Activated T-cell treated with anti-CD3 and anti-CD28 coated beads, Interleukin-2, amount 50 U/mL, for 4 hours (primary cell): ENCODE measurements around the gene GALNT7. TPM values are rescaled to one million over a fixed set of nuclear protein-coding genes. Genes with fewer than 3 reads are reported as not detected.

Experiments
- ATAC-seq, 2 donors: fragments of 200-7000 bp; cut with Tn5 transposase; one replicate each; pipeline ENCODE4 v1.10.0; 2021
- DNase-seq: peaks from one replicate; pipeline ENCODE4 v3.0.0-alpha.2; 2020
- H3K27me3 Mint-ChIP-seq: one replicate; pipeline ENCODE4 v1.8.0; 2021; ENCODE audit warnings: low read depth, mixed read lengths
- H3K36me3 Mint-ChIP-seq: one replicate; pipeline ENCODE4 v1.8.0; 2022; ENCODE audit warnings: mixed read lengths; ENCODE audit not compliant: insufficient read depth
- H3K4me1 Mint-ChIP-seq: one replicate; pipeline ENCODE4 v1.8.0; 2021; ENCODE audit warnings: low read depth, mixed read lengths
- H3K4me3 Mint-ChIP-seq: one replicate; pipeline ENCODE4 v1.8.0; 2021; ENCODE audit warnings: mild to moderate bottlenecking, moderate library complexity, mixed read lengths
- H3K9me3 Mint-ChIP-seq: one replicate; pipeline ENCODE4 v1.8.0; 2021; ENCODE audit warnings: mixed read lengths
- total RNA-seq, 3 donors: library from RNA; stranded (reverse); gene quantifications; one replicate each; pipeline ENCODE4 v1.2.1, GENCODE V29; 2021

Gene GALNT7
- total RNA-seq, 3 donors from 2014 or later = 10.0 to 10.3 (median 10.2) TPM

GRCh38 chr4:173345648-173346047 lies 177.0 kb downstream of the GALNT7 start:
- H3K36me3 Mint-ChIP-seq = no peaks in the 10 kb centered on the region
- DNase-seq (no peak), ATAC-seq (no peak)
- H3K4me1 Mint-ChIP-seq = no peaks in the 10 kb centered on the region
- H3K9me3 Mint-ChIP-seq = no peaks in the 10 kb centered on the region
- H3K27me3 Mint-ChIP-seq = no peaks in the 10 kb centered on the region
- H3K4me3 Mint-ChIP-seq = no peak overlapping the region

- no peaks in the 10 kb centered on the region for H3K36me3 Mint-ChIP-seq
- ATAC-seq = no peak
- no peak overlapping the region for H3K4me3 Mint-ChIP-seq
- no peak for DNase-seq
- no peaks in the 10 kb centered on the region for H3K27me3 Mint-ChIP-seq
- no peaks in the 10 kb centered on the region for H3K4me1 Mint-ChIP-seq
- no peaks in the 10 kb centered on the region for H3K9me3 Mint-ChIP-seq
Observed at GRCh38 chr4:173346074-173346473, 177.5 kb downstream of the GALNT7 start.

DNA sequence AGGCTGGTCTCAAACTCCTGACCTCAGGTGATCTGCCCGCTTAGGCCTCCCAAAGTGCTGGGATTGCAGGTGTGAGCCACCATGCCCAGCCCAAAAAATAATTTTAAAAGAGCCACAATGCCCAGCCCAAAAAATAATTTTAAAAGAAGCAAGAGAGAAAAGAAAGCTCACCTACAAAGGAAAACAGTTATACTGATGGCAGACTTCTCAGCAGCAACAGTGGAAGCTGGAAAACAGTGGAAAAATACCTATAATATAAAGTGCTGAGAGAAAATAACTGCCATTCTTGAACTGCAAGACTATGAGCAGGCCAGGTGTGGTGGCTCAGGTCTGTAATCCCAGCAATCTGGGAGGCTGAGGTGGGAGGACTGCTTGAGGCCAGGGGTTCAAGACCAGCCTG lies 178.9 kb downstream of the GALNT7 start:
- no peaks in the 10 kb centered on the region for H3K9me3 Mint-ChIP-seq

DNA sequence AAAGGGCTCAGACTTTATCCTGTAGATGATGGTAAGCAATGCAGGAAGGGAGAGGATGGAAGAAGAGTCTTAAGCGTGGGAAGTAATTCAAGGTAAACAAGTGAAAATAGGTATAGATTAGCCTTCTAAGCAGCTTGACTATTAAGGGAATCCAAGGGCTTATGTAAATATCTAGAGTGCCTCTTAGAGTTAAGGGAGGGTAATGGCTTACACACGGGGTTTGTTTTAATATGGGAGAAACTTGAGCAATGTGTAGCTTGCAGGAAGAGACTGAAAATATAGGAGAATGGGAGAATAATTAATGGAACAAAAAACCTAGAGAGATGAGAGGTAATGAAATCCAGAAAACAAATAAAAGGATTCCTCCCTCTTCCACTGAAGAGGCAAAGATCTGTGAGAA lies 189.3 kb downstream of the GALNT7 start:
- Mint-ChIP-seq H3K4me3 (no peak overlapping the region), H3K4me1 (no peaks in the 10 kb centered on the region), H3K27me3 (peaks cover 6% of the 10 kb centered on the region), H3K9me3 (no peaks in the 10 kb centered on the region), H3K36me3 (no peaks in the 10 kb centered on the region)
- DNase-seq (no peak), ATAC-seq (no peak)

More for the DNA sequence above, 178.9 kb downstream of the GALNT7 start:
- no peak for ATAC-seq
- H3K36me3 Mint-ChIP-seq = no peaks in the 10 kb centered on the region
- no peak overlapping the region for H3K4me3 Mint-ChIP-seq
- no peaks in the 10 kb centered on the region for H3K27me3 Mint-ChIP-seq
- DNase-seq = no peak
- no peaks in the 10 kb centered on the region for H3K4me1 Mint-ChIP-seq

GRCh38 chr4:173360587-173361221 lies 192.1 kb downstream of the GALNT7 start:
- no peak for DNase-seq
- Mint-ChIP-seq H3K4me1 (peaks cover 6% of the 10 kb centered on the region), H3K27me3 (peaks cover 2% of the 10 kb centered on the region), H3K36me3 (no peaks in the 10 kb centered on the region), H3K4me3 (no peak overlapping the region), H3K9me3 (no peaks in the 10 kb centered on the region)
- ATAC-seq = no peak

DNA sequence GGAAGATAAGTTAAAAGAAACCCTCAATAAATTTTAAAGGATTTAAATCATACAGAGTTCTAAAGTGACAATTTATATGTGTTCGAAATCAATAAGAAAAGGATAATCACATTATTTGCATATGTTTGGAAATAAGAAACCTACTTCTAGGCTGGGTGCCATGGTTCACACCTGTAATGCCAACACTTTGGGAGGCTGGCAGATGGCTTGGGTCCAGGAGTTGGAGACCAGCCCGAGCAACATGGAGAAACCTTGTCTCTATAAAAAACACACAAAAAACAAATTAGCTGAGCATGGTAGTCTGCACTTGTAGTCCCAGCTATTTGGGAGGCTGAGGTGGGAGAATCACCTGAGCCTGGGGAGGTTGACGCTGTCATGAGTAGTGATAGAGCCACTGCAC lies 194.1 kb downstream of the GALNT7 start:
- ATAC-seq = no peak
- no peaks in the 10 kb centered on the region for H3K9me3 Mint-ChIP-seq
- peaks cover 16% of the 10 kb centered on the region for H3K4me1 Mint-ChIP-seq
- H3K36me3 Mint-ChIP-seq = no peaks in the 10 kb centered on the region
- H3K27me3 Mint-ChIP-seq = peaks cover 2% of the 10 kb centered on the region
- DNase-seq = no peak
- H3K4me3 Mint-ChIP-seq = no peak overlapping the region

DNA sequence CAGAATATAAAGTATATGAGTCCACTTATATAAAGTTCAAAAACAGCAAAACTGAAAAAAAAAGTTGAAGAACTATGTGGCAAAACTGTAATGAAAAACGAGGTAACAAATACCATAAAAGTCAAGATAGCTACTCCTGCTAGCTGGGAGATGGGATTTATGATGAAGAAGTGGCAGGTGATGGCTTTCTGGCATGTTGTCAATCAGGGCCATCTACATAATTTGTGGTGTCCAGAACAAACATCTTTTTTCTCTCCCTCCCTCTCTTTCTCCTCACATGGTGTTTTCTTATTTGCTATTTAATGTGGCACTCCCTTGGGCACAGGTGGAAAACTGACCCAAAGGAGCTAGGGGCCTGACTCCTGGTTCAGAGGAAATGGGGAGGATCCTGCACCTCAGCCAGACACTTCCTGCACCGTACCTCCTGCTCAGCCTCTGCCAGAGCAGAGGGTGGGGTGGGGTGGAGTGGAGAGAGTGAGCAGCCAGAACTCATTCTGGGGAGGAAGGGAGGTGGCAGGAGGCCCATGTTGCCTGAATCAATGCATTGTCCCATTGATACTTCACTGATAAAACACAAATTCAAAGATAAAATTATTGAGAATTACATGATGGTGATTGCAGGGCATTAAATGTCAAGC lies 196.9 kb downstream of the GALNT7 start:
- no peak overlapping the region for H3K4me3 Mint-ChIP-seq
- ATAC-seq (no peak), DNase-seq (no peak)
- no peaks in the 10 kb centered on the region for H3K9me3 Mint-ChIP-seq
- no peaks in the 10 kb centered on the region for H3K27me3 Mint-ChIP-seq
- no peaks in the 10 kb centered on the region for H3K36me3 Mint-ChIP-seq
- H3K4me1 Mint-ChIP-seq = peaks cover 28% of the 10 kb centered on the region

DNA sequence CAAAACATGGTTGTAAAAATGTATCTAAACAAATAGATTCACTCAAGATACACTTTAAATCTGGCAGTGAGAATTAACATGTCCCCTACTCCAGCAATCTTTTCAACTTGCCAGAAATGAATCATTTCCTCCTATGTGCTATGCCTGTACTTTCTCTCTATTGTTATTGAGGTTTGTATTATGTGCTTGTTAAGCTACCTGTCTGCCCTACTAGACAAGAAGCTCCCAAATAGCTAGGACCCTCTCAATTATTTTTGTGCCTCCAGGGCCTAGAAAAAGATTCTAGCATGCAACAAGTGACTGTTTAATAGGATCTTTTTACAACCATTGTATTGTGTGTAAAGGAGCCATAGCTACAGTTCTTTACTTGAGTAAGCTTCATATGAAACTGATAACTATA lies 198.7 kb downstream of the GALNT7 start:
- ATAC-seq = no peak
- Mint-ChIP-seq H3K9me3 (no peaks in the 10 kb centered on the region), H3K27me3 (peaks cover 3% of the 10 kb centered on the region), H3K4me3 (no peak overlapping the region), H3K36me3 (no peaks in the 10 kb centered on the region), H3K4me1 (peaks cover 32% of the 10 kb centered on the region)
- DNase-seq = no peak

GRCh38 chr4:173367946-173368345 lies 199.3 kb downstream of the GALNT7 start:
- ATAC-seq = no peak
- H3K9me3 Mint-ChIP-seq = no peaks in the 10 kb centered on the region
- no peak overlapping the region for H3K4me3 Mint-ChIP-seq
- peaks cover 36% of the 10 kb centered on the region for H3K4me1 Mint-ChIP-seq
- H3K27me3 Mint-ChIP-seq = peaks cover 7% of the 10 kb centered on the region
- DNase-seq = no peak
- H3K36me3 Mint-ChIP-seq = no peaks in the 10 kb centered on the region

DNA sequence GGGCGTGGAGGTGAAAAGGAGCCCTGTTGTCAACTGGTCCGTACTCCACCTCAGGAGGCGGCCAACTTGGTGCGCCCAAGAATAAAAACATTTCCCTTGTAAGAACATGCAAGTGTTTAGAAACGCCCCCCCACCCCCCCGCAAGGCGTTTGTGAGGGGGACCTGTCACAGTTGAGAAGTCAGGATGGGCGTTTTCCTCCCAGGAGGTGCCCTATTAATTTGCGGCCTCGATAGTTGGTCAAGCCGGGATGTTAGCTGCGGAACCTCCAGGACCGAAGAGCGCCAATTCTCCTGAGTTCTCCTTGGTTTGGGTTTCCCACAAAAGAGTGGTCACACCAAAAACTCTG lies 201.5 kb downstream of the GALNT7 start:
- Mint-ChIP-seq H3K36me3 (no peaks in the 10 kb centered on the region), H3K27me3 (peaks cover 12% of the 10 kb centered on the region), H3K4me3 (peak overlapping the region; percentile 99), H3K4me1 (peaks cover 41% of the 10 kb centered on the region), H3K9me3 (no peaks in the 10 kb centered on the region)
- DNase-seq (peak; percentile 51), ATAC-seq (peak; percentile 10 to 18)

- DNase-seq (peak; percentile 96), ATAC-seq (peak; percentile 90 to 91)
- Mint-ChIP-seq H3K4me3 (peak within 1 kb of the TSS; percentile 99), H3K9me3 (no peaks in the 10 kb centered on the region), H3K27me3 (peaks cover 12% of the 10 kb centered on the region), H3K36me3 (no peaks in the 10 kb centered on the region), H3K4me1 (peaks cover 35% of the 10 kb centered on the region)
Observed at GRCh38 chr4:173370477-173371291, 202.1 kb downstream of the GALNT7 start, which contains the start of gene SAP30. Gene SAP30 (plus strand): TSS chr4:173370954. CDS start chr4:173371183, 229 bp downstream.

DNA sequence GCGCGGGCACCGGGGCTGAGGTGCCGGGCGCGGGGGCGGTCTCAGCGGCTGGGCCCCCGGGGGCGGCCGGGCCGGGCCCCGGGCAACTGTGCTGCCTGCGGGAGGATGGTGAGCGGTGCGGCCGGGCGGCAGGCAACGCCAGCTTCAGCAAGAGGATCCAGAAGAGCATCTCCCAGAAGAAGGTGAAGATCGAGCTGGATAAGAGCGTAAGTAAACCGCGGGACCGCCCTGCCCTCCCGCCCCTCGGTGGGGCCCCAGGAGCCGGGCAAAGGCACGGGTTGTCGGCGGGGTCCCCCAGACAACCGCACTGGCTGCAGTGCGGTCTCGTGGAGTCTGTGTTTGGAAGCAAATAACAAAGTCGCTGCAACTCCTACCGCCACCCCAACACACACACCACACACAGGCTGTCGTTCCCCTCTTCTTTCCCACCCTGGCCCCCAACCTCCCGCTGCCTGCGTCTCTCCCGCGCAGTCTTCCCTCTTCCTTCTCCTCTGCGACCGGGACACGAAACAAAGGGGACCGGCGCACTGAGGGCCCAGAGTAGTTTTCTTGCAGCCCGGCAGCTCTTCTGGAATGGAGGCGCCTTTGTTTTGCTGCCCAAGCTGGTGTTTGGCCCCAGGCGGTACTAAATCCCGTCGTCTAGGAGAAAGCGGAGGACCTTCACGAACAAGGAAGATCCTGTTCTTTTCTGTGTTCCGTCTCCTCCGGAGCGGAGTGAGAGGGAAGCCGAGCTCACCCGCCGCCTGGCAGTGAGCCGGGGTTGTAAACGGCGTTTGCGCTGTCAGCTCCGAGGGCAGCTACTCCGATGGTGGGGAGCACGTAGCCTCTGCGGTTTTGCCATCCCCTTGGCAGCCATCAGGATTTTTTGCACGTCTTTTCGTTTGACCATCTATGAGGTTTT lies 202.9 kb downstream of the GALNT7 start:
- ATAC-seq = peak; percentile 14 to 24
- no peaks in the 10 kb centered on the region for H3K9me3 Mint-ChIP-seq
- peaks cover 2% of the 10 kb centered on the region for H3K36me3 Mint-ChIP-seq
- peaks cover 14% of the 10 kb centered on the region for H3K27me3 Mint-ChIP-seq
- peak overlapping the region; percentile 89 for H3K4me3 Mint-ChIP-seq
- peak; percentile 17 for DNase-seq
- peaks cover 31% of the 10 kb centered on the region for H3K4me1 Mint-ChIP-seq
